GM12878 (cell line): Measurements from ENCODE around the gene TMPRSS3. TPM values are rescaled to one million over a fixed set of nuclear protein-coding genes. Genes with fewer than 3 reads are reported as not detected.

Experiments used
- EED ChIP-seq: sonication (generic); IDR thresholded peaks from 2 replicates; pipeline ENCODE4 v1.6.1; 2016; ENCODE audit warnings: antibody characterized with exemption, low read depth
- MTA2 ChIP-seq: fragments of 450-650 bp; IDR thresholded peaks from 2 replicates; pipeline ENCODE4 v1.6.1; 2016; ENCODE audit warnings: low read depth, mild to moderate bottlenecking, moderate library complexity
- NR2C2 ChIP-seq: IDR thresholded peaks from 2 replicates; pipeline ENCODE4 v1.6.1; 2011; ENCODE audit warnings: borderline replicate concordance, low read depth; ENCODE audit not compliant: control insufficient read depth, insufficient read length
- SPI1 ChIP-seq: IDR thresholded peaks from 2 replicates; pipeline ENCODE4 v1.6.1; 2011; ENCODE audit warnings: low read depth, mild to moderate bottlenecking, low read length, moderate library complexity, borderline replicate concordance; ENCODE audit not compliant: insufficient read depth
- STAT3 ChIP-seq: IDR thresholded peaks from 2 replicates; pipeline ENCODE4 v1.6.1; 2011; ENCODE audit warnings: low read depth, low read length, improper control_type of control experiment
- ZNF217 ChIP-seq: fragments of 450-650 bp; IDR thresholded peaks from 2 replicates; pipeline ENCODE4 v1.6.1; 2017; ENCODE audit warnings: antibody characterized with exemption, mild to moderate bottlenecking
- ZNF24 ChIP-seq: fragments of 450-650 bp; IDR thresholded peaks from 2 replicates; pipeline ENCODE4 v1.6.1; 2017; ENCODE audit warnings: antibody characterized with exemption, mild to moderate bottlenecking
- polyA plus RNA-seq, 11 experiments: library from polyadenylated mRNA; depleted of rRNA in 4 of 11; unstranded in 6 of 11; stranded (reverse) in 5 of 11; fragments of >200 nt; fragmentation: Nextera tagmentation in 4 of 11; fragmentation: Illumina TruSeq in 1 of 11; extraction: Ambion mirVana in 4 of 11; extraction: Trizol in 1 of 11; gene quantifications; 1 replicate in 1 of 11; 2 replicates in 10 of 11; pipeline versions ENCODE4 v1.2.1 to v1.2.3, GENCODE V29; 2011 to 2016; ENCODE audit warnings: inconsistent platforms in 2 of 11, missing spikeins in 2 of 11, low read depth in 1 of 11
- total RNA-seq, 4 experiments: library from RNA; depleted of rRNA in 3 of 4; stranded (reverse); fragments of >200 nt in 3 of 4; fragmentation: Illumina TruSeq in 1 of 4; extraction: Trizol in 1 of 4; gene quantifications; 2 replicates each; pipeline versions ENCODE4 v1.2.1 to v1.2.3, GENCODE V29; 2013 to 2021
- TF ChIP-seq, protein P1 (sequence below): fragments of 450-650 bp; IDR thresholded peaks from 2 replicates; pipeline ENCODE4 v1.6.1; 2017; ENCODE audit warnings: mild to moderate bottlenecking, moderate library complexity
- TF ChIP-seq, protein P2 (sequence below): fragments of 450-650 bp; formaldehyde crosslinking; IDR thresholded peaks from 2 replicates; pipeline ENCODE4 v1.5.0; 2022; ENCODE audit warnings: mild to moderate bottlenecking, missing genetic modification characterization
- TF ChIP-seq, protein P3 (sequence below): fragments of 450-650 bp; IDR thresholded peaks from 2 replicates; pipeline ENCODE4 v1.6.1; 2016; ENCODE audit warnings: mild to moderate bottlenecking
- TF ChIP-seq, protein P4 (sequence below), 3 experiments: IDR thresholded peaks in 2 of 3; conservative IDR thresholded peaks in 1 of 3; 2 replicates each; pipeline ENCODE4 v1.5.1; 2011; ENCODE audit warnings: low read depth in 3 of 3, low read length in 3 of 3, mild to moderate bottlenecking in 3 of 3, control low read depth in 2 of 3, moderate library complexity in 2 of 3, inconsistent platforms in 1 of 3, mixed read lengths in 1 of 3; ENCODE audit not compliant: control insufficient read depth in 2 of 3, insufficient read depth in 1 of 3; ENCODE audit errors: extremely low read depth in 1 of 3

Gene TMPRSS3
- total and polyA plus RNA-seq, 10 of the 15 experiments (the other 5 are each of a cell fraction or from before 2014, with no cell fraction given), result 0.51 to 1.5 (median 0.82) TPM; not detected in 1

DNA sequence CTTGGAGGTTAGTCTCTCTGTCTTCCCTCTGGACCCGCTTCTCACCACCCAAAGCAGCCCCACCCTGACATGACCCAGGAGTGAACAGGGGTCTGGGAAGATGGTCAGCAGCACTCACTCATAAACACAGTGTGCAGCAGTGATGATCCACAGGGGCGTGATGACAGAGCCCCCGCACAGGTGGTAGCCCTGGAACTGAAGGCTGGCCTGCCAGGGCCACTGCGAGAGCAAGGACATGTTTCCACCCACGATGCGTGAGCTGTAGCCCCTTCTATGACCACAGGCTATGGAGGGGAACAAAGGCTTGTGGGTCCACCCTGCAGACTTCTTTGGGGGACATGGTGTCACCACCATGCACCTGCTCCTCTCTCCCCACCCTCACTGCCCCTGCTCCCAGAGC is 12.9 kb downstream of the TMPRSS3 start (continued):
- TF ChIP-seq NR2C2 (no peak), MTA2 (no peak), SPI1 (no peak), EED (no peak), STAT3 (no peak), ZNF24 (no peak), ZNF217 (no peak)
- TF ChIP-seq, protein P1, sequence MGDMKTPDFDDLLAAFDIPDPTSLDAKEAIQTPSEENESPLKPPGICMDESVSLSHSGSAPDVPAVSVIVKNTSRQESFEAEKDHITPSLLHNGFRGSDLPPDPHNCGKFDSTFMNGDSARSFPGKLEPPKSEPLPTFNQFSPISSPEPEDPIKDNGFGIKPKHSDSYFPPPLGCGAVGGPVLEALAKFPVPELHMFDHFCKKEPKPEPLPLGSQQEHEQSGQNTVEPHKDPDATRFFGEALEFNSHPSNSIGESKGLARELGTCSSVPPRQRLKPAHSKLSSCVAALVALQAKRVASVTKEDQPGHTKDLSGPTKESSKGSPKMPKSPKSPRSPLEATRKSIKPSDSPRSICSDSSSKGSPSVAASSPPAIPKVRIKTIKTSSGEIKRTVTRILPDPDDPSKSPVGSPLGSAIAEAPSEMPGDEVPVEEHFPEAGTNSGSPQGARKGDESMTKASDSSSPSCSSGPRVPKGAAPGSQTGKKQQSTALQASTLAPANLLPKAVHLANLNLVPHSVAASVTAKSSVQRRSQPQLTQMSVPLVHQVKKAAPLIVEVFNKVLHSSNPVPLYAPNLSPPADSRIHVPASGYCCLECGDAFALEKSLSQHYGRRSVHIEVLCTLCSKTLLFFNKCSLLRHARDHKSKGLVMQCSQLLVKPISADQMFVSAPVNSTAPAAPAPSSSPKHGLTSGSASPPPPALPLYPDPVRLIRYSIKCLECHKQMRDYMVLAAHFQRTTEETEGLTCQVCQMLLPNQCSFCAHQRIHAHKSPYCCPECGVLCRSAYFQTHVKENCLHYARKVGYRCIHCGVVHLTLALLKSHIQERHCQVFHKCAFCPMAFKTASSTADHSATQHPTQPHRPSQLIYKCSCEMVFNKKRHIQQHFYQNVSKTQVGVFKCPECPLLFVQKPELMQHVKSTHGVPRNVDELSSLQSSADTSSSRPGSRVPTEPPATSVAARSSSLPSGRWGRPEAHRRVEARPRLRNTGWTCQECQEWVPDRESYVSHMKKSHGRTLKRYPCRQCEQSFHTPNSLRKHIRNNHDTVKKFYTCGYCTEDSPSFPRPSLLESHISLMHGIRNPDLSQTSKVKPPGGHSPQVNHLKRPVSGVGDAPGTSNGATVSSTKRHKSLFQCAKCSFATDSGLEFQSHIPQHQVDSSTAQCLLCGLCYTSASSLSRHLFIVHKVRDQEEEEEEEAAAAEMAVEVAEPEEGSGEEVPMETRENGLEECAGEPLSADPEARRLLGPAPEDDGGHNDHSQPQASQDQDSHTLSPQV, result no peak
- TF ChIP-seq, protein P2, sequence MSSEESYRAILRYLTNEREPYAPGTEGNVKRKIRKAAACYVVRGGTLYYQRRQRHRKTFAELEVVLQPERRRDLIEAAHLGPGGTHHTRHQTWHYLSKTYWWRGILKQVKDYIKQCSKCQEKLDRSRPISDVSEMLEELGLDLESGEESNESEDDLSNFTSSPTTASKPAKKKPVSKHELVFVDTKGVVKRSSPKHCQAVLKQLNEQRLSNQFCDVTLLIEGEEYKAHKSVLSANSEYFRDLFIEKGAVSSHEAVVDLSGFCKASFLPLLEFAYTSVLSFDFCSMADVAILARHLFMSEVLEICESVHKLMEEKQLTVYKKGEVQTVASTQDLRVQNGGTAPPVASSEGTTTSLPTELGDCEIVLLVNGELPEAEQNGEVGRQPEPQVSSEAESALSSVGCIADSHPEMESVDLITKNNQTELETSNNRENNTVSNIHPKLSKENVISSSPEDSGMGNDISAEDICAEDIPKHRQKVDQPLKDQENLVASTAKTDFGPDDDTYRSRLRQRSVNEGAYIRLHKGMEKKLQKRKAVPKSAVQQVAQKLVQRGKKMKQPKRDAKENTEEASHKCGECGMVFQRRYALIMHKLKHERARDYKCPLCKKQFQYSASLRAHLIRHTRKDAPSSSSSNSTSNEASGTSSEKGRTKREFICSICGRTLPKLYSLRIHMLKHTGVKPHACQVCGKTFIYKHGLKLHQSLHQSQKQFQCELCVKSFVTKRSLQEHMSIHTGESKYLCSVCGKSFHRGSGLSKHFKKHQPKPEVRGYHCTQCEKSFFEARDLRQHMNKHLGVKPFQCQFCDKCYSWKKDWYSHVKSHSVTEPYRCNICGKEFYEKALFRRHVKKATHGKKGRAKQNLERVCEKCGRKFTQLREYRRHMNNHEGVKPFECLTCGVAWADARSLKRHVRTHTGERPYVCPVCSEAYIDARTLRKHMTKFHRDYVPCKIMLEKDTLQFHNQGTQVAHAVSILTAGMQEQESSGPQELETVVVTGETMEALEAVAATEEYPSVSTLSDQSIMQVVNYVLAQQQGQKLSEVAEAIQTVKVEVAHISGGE (CRISPR knock-in tag), result no peak
- TF ChIP-seq, protein P3, sequence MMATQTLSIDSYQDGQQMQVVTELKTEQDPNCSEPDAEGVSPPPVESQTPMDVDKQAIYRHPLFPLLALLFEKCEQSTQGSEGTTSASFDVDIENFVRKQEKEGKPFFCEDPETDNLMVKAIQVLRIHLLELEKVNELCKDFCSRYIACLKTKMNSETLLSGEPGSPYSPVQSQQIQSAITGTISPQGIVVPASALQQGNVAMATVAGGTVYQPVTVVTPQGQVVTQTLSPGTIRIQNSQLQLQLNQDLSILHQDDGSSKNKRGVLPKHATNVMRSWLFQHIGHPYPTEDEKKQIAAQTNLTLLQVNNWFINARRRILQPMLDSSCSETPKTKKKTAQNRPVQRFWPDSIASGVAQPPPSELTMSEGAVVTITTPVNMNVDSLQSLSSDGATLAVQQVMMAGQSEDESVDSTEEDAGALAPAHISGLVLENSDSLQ, result no peak
- TF ChIP-seq, protein P4, sequence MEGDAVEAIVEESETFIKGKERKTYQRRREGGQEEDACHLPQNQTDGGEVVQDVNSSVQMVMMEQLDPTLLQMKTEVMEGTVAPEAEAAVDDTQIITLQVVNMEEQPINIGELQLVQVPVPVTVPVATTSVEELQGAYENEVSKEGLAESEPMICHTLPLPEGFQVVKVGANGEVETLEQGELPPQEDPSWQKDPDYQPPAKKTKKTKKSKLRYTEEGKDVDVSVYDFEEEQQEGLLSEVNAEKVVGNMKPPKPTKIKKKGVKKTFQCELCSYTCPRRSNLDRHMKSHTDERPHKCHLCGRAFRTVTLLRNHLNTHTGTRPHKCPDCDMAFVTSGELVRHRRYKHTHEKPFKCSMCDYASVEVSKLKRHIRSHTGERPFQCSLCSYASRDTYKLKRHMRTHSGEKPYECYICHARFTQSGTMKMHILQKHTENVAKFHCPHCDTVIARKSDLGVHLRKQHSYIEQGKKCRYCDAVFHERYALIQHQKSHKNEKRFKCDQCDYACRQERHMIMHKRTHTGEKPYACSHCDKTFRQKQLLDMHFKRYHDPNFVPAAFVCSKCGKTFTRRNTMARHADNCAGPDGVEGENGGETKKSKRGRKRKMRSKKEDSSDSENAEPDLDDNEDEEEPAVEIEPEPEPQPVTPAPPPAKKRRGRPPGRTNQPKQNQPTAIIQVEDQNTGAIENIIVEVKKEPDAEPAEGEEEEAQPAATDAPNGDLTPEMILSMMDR (IDR thresholded peaks at IDR 0.05 in 2 of 3, conservative IDR thresholded peaks at IDR 0.05 in 1 of 3; ENCODE audit: control insufficient read depth in 2 of 3, extremely low read depth in 1 of 3, insufficient read depth in 1 of 3, low read depth in 3 of 3, low read length in 3 of 3), result no peak
